Measurements from ENCODE around the gene PVALB.

DNA sequence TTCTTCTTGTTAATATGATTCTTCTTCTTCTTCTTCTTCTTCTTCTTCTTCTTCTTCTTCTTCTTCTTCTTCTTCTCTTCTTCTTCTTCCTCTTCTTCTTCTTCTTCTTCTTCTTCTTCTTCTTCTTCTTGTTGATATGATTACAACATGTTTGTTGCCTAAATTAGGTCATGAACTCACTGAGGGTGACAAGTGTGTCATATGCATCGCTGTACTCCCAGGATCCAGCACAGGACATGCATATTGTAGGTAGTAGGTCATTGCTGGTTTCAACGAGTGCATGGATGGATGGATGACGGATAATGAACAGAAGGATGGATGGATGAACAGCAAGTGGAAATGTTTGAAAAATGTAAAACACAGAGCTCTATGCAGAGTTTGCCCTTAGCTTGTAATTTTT lies 14.9 kb upstream of the PVALB start:
- TF ChIP-seq, protein P1, sequence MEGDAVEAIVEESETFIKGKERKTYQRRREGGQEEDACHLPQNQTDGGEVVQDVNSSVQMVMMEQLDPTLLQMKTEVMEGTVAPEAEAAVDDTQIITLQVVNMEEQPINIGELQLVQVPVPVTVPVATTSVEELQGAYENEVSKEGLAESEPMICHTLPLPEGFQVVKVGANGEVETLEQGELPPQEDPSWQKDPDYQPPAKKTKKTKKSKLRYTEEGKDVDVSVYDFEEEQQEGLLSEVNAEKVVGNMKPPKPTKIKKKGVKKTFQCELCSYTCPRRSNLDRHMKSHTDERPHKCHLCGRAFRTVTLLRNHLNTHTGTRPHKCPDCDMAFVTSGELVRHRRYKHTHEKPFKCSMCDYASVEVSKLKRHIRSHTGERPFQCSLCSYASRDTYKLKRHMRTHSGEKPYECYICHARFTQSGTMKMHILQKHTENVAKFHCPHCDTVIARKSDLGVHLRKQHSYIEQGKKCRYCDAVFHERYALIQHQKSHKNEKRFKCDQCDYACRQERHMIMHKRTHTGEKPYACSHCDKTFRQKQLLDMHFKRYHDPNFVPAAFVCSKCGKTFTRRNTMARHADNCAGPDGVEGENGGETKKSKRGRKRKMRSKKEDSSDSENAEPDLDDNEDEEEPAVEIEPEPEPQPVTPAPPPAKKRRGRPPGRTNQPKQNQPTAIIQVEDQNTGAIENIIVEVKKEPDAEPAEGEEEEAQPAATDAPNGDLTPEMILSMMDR (IDR thresholded peaks at IDR 0.05; ENCODE audit: low read length), result no peak
- no peak for TF ChIP-seq EZH2 (optimal IDR thresholded peaks at IDR 0.05; ENCODE audit: low read depth, low read length)
